ENCODE results near the gene PHYHD1. TPM values are rescaled to one million over a fixed set of nuclear protein-coding genes. Genes with fewer than 3 reads are reported as not detected.

Gene PHYHD1
- total and polyA plus RNA-seq, 2 of the 13 experiments (the other 11 are each of a cell fraction or from before 2014, with no cell fraction given), result 10.6 to 25.3 TPM

DNA sequence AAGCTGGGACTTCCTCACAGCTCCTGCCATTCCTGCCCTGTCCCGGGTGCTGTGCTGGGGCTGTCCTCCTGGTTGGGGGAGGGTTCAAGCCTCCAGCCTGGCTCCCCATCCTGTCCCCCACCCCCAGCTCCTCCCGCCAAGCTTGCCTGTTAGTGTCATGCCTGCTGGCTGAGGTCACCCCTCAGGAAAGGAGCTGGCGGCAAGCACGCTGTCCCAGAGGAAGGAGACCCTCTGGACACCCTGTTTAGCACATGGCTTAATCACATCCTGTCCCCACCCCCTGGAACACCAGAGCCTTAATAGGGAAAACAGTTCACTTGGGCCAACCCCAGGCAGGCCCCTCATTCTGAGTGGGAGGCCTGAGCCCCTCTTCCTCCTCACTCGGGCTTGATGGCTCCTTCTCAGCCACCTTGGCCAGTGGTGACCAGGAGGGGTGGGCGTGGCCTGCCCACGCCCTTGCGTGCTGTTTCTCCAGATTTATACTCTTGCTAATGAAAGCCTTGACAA, 9.2 kb upstream of the PHYHD1 start (continued):
- TF ChIP-seq, protein P1, sequence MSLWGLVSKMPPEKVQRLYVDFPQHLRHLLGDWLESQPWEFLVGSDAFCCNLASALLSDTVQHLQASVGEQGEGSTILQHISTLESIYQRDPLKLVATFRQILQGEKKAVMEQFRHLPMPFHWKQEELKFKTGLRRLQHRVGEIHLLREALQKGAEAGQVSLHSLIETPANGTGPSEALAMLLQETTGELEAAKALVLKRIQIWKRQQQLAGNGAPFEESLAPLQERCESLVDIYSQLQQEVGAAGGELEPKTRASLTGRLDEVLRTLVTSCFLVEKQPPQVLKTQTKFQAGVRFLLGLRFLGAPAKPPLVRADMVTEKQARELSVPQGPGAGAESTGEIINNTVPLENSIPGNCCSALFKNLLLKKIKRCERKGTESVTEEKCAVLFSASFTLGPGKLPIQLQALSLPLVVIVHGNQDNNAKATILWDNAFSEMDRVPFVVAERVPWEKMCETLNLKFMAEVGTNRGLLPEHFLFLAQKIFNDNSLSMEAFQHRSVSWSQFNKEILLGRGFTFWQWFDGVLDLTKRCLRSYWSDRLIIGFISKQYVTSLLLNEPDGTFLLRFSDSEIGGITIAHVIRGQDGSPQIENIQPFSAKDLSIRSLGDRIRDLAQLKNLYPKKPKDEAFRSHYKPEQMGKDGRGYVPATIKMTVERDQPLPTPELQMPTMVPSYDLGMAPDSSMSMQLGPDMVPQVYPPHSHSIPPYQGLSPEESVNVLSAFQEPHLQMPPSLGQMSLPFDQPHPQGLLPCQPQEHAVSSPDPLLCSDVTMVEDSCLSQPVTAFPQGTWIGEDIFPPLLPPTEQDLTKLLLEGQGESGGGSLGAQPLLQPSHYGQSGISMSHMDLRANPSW (CRISPR knock-in tag; IDR thresholded peaks at IDR 0.05; ENCODE audit: borderline replicate concordance), result no peak
- TF ChIP-seq, protein P2, sequence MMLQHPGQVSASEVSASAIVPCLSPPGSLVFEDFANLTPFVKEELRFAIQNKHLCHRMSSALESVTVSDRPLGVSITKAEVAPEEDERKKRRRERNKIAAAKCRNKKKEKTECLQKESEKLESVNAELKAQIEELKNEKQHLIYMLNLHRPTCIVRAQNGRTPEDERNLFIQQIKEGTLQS (CRISPR knock-in tag; IDR thresholded peaks at IDR 0.05), result peak; percentile 85
- TF ChIP-seq ZNF605 (CRISPR knock-in tag; IDR thresholded peaks at IDR 0.05) (0 out of 2 replicates have a peak, but pooled peaks have one; percentile 40), NFE2L1 (CRISPR knock-in tag; IDR thresholded peaks at IDR 0.05; ENCODE audit: borderline replicate concordance) (no peak), ELF3 (CRISPR knock-in tag; IDR thresholded peaks at IDR 0.05) (peak; percentile 45; the same call in 1 of the 2 replicates), HDAC2 (CRISPR knock-in tag; IDR thresholded peaks at IDR 0.05) (peak; percentile 31; the same call in 1 of the 2 replicates), THAP11 (CRISPR knock-in tag; IDR thresholded peaks at IDR 0.05) (0 out of 2 replicates have a peak, but pooled peaks have one; percentile 17), PRMT3 (CRISPR knock-in tag; IDR thresholded peaks at IDR 0.05; ENCODE audit: borderline replicate concordance, low read depth) (no peak), ZNF253 (CRISPR knock-in tag; IDR thresholded peaks at IDR 0.05; ENCODE audit: borderline replicate concordance) (no peak), ZBTB7A (CRISPR knock-in tag; IDR thresholded peaks at IDR 0.05) (peak; percentile 53; the same call in 1 of the 2 replicates), TCF7 (IDR thresholded peaks at IDR 0.05; ENCODE audit: low read depth) (no peak), ZKSCAN1 (IDR thresholded peaks at IDR 0.05; ENCODE audit: low read length) (no peak)
- TF ChIP-seq, protein P3, sequence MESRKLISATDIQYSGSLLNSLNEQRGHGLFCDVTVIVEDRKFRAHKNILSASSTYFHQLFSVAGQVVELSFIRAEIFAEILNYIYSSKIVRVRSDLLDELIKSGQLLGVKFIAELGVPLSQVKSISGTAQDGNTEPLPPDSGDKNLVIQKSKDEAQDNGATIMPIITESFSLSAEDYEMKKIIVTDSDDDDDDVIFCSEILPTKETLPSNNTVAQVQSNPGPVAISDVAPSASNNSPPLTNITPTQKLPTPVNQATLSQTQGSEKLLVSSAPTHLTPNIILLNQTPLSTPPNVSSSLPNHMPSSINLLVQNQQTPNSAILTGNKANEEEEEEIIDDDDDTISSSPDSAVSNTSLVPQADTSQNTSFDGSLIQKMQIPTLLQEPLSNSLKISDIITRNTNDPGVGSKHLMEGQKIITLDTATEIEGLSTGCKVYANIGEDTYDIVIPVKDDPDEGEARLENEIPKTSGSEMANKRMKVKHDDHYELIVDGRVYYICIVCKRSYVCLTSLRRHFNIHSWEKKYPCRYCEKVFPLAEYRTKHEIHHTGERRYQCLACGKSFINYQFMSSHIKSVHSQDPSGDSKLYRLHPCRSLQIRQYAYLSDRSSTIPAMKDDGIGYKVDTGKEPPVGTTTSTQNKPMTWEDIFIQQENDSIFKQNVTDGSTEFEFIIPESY (CRISPR knock-in tag; IDR thresholded peaks at IDR 0.05), result peak; percentile 99
- TF ChIP-seq, protein P4, sequence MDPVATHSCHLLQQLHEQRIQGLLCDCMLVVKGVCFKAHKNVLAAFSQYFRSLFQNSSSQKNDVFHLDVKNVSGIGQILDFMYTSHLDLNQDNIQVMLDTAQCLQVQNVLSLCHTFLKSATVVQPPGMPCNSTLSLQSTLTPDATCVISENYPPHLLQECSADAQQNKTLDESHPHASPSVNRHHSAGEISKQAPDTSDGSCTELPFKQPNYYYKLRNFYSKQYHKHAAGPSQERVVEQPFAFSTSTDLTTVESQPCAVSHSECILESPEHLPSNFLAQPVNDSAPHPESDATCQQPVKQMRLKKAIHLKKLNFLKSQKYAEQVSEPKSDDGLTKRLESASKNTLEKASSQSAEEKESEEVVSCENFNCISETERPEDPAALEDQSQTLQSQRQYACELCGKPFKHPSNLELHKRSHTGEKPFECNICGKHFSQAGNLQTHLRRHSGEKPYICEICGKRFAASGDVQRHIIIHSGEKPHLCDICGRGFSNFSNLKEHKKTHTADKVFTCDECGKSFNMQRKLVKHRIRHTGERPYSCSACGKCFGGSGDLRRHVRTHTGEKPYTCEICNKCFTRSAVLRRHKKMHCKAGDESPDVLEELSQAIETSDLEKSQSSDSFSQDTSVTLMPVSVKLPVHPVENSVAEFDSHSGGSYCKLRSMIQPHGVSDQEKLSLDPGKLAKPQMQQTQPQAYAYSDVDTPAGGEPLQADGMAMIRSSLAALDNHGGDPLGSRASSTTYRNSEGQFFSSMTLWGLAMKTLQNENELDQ (CRISPR knock-in tag; IDR thresholded peaks at IDR 0.05; ENCODE audit: borderline replicate concordance), result no peak
- TF ChIP-seq, protein P5, sequence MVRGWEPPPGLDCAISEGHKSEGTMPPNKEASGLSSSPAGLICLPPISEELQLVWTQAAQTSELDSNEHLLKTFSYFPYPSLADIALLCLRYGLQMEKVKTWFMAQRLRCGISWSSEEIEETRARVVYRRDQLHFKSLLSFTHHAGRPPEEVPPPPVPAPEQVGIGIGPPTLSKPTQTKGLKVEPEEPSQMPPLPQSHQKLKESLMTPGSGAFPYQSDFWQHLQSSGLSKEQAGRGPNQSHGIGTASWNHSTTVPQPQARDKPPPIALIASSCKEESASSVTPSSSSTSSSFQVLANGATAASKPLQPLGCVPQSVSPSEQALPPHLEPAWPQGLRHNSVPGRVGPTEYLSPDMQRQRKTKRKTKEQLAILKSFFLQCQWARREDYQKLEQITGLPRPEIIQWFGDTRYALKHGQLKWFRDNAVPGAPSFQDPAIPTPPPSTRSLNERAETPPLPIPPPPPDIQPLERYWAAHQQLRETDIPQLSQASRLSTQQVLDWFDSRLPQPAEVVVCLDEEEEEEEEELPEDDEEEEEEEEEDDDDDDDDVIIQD (CRISPR knock-in tag; IDR thresholded peaks at IDR 0.05; ENCODE audit: low read depth), result no peak
- TF ChIP-seq, protein P6, sequence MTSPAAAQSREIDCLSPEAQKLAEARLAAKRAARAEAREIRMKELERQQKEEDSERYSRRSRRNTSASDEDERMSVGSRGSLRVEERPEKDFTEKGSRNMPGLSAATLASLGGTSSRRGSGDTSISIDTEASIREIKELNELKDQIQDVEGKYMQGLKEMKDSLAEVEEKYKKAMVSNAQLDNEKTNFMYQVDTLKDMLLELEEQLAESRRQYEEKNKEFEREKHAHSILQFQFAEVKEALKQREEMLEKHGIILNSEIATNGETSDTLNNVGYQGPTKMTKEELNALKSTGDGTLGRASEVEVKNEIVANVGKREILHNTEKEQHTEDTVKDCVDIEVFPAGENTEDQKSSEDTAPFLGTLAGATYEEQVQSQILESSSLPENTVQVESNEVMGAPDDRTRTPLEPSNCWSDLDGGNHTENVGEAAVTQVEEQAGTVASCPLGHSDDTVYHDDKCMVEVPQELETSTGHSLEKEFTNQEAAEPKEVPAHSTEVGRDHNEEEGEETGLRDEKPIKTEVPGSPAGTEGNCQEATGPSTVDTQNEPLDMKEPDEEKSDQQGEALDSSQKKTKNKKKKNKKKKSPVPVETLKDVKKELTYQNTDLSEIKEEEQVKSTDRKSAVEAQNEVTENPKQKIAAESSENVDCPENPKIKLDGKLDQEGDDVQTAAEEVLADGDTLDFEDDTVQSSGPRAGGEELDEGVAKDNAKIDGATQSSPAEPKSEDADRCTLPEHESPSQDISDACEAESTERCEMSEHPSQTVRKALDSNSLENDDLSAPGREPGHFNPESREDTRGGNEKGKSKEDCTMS (CRISPR knock-in tag; conservative IDR thresholded peaks at IDR 0.05), result no peak
- TF ChIP-seq, protein P7, sequence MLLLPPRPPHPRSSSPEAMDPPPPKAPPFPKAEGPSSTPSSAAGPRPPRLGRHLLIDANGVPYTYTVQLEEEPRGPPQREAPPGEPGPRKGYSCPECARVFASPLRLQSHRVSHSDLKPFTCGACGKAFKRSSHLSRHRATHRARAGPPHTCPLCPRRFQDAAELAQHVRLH (CRISPR knock-in tag; IDR thresholded peaks at IDR 0.05; ENCODE audit: borderline replicate concordance, low read depth), result peak; percentile 55; the same call in 1 of the 2 replicates
